Measurements from ENCODE around the gene LRRC28.
"Not testable (repeated sequence)": the region's sequence is repeated elsewhere in the genome, so short reads cannot be mapped to it uniquely, and the experiment has no call there.

Gene LRRC28

DNA sequence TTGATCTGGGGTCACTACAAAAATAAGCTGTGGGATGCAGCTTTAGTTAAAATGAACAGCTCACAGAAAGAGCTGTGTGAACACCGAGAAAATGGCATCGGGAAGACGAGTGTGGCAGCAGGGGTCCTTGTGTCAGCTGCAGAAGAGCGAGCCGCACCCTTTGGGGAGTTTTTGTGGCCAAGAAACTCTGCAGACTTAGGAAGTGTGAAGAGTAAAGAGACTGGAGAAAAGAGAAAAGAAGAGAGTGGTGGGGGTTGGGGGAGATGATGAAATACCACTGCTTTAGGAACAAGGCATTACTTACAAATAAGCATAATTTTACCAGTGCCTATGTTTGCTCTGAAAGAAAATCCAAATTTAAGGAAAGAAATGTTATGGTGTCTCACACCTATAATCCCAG lies 147.8 kb downstream of the LRRC28 start:
- no peak for DNase-seq (ENCODE audit: low read depth)

DNA sequence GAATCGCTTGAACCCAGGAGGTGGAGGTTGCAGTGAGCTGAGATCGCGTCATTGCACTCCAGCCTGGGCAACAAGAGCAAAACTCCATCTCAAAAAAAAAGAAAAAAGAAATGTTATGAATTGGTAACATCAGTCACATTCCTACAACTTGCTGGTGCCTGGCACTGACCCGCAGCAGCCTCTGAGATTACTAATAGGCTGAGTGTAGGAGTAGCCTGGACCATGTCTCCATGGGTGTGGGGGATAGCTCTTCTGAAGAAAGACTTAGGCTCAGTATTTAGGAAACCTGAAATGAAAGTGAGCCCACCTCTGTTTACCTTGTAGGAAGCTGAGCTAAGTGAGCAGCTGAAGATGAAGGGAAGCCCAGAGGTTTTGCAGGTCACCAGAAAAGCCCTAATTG lies 148.3 kb downstream of the LRRC28 start:
- no peak for DNase-seq (ENCODE audit: low read depth)

DNA sequence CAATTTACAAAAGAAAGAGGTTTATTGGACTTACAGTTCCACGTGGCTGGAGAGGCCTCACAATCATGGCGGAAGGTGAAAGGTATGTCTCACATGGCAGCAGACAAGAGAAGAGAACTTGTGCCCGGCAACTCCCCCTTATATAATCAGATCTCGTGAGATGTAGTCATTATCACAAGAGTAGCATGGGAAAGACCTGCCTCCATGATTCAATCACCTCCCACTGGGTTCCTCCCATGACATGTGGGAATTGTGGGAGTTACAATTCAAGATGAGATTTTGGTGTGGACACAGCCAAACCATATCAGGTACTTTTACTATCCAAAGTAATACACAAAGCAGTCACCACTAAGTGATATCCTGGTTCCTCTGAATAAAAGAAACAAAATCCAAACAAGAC lies 149.9 kb downstream of the LRRC28 start:
- DNase-seq (ENCODE audit: low read depth) = not testable (repeated sequence)

DNA sequence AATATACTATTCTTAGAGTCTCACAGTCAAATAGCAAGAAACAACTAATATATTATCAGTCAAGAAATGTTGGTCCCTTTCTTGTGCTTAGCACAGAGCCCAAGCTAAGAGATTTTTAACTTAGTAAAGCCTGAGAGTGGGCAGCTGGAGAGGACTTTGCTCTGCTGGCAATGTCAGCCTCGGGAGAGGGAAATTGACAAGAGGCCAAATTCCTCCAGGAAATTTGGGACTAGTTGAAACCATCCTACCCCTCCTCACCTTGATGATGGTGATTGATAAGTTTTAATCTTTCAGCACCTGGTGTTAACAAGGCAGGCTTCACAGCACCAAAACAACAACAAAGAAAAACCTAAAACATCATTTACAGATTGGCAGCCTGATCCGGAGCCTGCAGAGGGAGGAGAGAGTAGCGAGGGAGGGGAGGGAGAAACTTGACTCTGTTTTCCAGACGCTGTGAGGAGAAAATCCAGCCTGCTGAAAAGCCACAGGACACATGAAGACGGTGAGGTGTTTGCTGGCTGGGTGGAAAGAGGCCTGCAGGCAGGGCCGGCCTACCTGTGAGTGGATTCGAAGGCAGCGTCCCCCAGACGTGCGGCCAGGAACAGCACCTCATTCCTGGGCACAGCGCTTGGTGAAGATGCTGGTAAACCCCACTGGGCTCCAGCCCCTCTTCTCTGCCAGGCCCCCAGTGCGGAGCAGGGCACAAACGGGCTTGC lies 150.9 kb downstream of the LRRC28 start:
- DNase-seq (ENCODE audit: low read depth) = no peak

DNA sequence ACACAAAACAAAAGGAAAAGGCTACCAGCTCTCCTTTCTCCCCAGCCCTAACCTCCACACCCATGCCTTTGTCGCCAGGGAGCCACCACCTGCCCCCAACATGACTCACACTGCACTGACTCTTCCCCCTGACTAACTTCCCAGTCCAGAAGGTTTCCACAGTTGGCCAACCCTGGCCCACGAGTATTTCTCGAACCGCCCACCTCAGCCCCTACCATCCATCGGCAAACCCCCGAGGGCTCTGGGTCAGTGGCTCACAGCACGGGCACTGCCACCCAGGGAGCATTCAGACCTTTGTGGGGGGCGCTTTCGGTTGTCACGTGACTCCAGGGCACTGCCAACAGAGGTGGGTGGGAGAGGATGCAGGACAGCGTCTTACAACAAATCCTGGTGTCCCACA lies 152.3 kb downstream of the LRRC28 start:
- DNase-seq (ENCODE audit: low read depth) = no peak

DNA sequence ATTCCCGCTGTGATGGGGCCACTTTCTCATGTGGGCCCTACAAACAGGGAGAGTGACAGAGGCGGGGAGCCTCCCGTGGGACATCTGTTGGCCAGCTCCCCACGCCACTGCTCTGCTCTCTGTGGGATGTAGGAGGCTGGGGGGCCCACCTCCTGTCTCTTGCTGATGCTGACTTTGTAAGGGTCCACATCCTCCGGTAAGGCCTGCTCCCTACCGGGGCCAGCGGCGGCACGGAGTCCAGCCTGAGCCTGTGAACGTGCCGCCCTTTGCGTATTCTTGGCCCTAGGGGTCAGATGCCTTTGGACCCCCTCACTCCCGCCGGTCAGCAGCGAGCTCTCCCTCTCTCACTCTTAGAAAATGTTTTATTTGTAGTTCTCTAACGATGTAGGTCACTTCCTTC lies 153.2 kb downstream of the LRRC28 start:
- no peak for DNase-seq (ENCODE audit: low read depth)

DNA sequence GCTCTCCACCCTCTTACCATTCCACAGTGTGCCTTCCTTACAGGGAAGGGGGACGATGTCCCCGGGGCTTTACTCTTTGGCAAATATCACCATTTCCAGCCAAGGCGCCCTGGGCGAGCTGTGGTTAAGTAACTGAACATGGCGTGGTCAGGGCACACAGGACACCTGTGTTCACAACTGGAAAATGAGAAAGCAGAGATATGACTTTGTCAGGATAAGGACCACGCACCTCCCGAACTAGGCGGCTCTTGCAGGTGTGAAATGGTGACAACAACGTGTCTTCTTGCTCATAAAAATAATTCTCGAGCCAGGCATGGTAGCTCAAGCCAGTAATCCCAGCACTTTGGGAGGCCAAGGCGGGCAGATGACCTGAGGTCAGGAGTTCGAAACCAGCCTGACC lies 154.8 kb downstream of the LRRC28 start:
- no peak for DNase-seq (ENCODE audit: low read depth)

DNA sequence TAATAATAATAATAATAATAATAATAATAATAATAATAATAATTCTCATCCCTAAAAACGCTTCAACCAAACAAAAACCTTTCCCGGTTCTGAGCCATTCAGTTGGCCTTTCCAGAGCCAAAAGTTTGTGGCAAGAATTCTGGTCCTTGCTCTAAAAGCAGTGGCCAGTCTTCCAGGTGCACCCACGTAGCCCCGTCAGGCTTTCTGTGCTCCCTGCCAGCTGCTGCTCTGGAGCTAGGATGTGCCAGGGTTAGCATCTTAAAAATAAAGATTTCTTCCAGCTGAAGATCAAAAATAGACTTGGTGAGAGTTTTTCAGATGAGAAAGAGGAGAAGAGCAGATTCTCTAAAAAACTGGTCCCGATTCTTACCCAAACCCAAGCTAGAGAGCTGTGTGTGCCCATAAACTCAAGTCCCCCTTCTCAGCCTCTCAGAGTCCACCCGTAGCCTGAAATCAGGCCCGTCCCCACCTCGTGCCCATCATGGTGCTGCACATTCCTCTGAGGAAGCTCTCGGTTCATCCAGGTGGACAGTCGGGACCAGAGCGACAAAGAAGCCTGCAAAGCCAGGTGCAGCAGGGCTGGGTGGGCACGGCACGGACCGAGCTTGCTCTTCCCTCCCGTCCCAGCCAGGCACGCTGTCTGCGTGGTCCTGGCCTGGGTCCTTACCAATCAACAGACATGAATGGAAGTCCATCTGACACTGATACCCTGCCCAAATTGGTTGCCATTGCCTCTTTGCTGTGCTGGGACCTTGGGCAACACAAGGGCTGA lies 155.6 kb downstream of the LRRC28 start:
- no peak for DNase-seq (ENCODE audit: low read depth)

DNA sequence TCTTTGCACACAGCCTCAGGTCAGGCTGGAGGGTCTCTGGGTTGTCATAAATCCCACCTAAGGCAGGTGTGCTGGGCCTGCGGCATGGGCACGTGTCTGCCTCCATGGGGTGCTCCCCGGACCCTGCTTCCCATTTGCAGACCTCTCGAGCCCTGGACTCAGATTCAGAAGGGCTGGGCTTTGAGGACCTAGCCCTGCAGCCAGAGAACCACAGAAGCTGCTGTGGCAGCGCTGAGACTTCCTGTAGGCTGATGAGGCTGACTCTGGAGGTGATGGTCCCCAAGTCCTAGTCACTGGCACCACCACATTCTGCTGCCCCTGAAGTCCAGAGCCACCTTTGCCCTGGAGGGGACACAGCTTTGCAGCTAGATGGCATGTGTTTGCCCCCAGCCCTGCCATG lies 156.4 kb downstream of the LRRC28 start:
- no peak for DNase-seq (ENCODE audit: low read depth)

DNA sequence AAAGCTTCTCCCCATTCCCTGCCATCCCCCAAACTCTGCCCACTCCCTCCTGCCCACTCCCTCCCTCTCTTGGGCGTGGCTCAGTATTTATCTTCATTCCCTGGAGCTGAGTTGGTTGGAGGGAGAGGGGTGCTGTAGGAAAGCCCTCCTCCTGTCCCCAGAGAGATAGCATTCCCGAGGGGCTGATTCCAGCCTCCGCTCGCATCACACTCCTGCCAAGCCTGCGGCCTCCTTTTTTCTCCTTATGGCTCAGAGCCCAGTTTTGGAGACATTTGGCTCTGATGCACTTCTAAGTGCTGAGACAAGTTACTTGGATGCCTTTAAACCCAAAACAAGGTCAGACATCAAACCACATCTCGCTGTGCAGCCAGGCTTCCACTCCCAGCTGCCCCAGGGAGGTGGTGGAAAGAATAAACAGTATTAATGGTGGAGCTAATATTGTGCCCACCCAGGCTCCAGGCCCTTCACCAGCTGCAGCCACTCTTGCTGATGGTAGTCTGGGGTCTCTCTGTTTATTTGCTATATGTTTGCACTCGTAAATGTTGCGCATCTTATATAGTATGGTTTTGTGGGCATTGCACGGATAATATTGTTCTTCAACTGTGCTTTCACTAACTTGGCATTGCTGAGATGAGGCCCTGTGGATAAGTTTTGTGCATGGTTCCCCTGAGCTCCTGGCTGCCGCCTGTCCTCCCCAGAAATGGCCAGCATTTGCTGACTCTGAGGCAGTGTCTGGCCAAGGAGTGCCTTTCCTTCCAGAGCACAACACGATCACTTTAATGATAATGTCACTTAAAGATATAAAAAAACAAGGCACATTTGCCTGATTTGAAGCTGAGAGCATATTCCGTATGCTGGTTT lies 157.2 kb downstream of the LRRC28 start:
- no peak for DNase-seq (ENCODE audit: low read depth)

DNA sequence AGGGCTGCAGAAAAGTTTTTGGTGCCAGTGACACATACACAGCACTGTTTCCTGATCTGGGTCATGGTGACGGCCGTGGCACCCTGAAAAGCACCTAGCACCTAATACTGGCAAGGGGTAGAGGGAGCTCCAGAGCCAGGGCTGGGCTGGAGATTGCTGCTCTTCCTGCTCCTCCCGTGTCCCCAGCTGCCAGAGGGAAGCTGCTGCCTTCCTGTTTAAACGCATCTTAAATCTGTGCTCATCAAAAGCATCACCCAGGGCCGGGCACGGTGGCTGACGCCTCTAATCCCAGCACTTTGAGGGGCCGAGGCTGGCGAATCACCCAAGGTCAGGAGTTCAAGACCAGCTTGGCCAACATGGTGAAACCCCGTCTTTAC lies 157.8 kb downstream of the LRRC28 start:
- DNase-seq (ENCODE audit: low read depth) = no peak

DNA sequence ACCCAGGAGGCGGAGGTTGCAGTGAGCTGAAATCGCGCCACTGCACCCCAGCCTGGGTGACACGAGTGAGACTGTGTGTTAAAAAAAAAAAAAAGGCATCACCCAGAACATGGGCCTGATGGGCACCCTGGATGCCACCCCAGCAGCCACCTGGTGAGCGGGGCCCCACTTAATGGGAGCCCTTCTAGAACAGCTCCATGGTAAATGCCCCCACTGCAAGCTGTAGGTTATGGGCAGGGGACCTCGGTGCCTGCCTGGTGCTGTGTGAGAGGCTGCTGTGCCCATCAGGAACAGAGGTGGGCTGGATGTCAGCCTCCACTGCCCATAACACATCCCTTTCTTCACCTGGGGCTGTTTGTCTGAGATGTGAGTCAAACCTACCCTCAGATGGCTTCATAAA lies 158.3 kb downstream of the LRRC28 start:
- no peak for DNase-seq (ENCODE audit: low read depth)

DNA sequence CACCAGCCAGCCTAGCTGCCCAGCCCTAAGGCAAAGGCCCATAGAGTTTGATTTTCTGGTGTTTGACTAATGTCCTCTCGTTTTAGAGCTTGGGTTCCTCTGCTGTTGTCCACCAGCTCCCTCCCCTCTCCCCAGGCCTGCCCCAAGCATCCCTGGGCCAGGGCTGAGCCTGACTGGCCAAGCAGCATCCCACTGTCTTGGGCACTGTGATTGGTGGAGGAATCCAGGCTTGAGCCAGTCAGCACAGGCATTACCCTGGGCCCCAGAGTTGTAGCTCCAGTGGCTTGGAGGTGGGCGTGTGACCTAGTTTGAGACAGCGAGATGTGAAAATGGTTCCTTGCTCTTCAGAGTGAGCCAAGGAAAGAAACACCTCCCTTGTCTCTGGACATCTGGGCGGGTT lies 159.2 kb downstream of the LRRC28 start:
- no peak for DNase-seq (ENCODE audit: low read depth)

DNA sequence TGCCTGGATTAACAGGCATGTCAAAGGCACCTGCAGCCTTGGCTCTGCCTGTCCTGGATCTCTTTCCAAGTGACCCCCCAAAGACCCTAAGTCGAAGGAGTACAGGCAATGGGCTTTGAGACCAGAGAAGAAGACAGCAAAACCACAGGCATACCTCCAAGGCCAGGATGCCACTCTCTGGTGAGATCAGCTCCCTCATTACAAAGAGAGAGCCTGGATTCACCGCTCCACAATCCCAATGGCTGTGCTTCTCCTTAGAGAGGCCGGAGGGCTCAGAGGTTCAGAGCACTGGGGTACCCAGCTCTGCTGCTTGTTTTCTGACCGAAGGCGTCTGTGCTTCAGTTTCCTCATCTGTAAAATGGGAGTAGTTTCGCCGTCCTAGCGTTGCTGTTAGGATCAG lies 160.0 kb downstream of the LRRC28 start:
- no peak for DNase-seq (ENCODE audit: low read depth)

DNA sequence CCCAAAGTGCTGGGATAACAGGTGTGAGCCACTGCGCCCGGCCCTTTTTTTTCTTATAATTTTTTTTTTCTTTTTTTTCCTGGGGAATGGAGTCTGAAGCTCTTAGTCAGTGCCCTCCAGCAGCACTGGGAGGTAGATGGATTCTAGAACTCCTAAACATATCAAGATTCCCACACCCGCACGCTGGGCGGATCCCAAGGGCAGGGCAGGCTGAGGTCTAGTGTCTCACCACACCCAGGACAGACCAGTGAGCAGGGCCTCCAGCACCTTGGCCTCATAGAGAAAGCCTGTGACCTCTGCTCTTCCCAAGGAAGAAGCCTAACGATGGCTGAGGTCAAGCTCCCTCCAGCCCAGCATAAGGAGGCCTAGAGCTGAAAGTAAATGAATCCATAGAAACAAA lies 160.8 kb downstream of the LRRC28 start:
- no peak for DNase-seq (ENCODE audit: low read depth)

DNA sequence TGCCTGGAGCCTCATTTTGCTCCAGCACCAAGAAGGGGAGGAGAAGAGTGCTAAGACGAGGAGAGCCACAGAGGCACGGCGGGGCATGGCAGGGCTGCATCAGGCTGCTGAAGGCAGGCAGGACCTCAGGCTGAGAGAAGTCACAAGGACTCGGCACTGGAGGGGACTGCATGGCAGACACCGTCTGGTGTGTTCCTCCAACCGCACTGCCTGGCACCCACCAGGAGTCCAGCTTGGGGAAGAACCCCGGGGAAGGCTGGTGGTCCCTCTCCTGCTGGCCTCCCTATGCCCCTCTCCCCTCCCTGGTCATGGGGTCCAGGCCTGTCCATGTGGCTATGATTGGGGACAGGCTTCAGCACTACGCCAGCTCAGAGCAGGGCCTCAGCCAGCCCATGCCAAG lies 161.3 kb downstream of the LRRC28 start:
- no peak for DNase-seq (ENCODE audit: low read depth)

DNA sequence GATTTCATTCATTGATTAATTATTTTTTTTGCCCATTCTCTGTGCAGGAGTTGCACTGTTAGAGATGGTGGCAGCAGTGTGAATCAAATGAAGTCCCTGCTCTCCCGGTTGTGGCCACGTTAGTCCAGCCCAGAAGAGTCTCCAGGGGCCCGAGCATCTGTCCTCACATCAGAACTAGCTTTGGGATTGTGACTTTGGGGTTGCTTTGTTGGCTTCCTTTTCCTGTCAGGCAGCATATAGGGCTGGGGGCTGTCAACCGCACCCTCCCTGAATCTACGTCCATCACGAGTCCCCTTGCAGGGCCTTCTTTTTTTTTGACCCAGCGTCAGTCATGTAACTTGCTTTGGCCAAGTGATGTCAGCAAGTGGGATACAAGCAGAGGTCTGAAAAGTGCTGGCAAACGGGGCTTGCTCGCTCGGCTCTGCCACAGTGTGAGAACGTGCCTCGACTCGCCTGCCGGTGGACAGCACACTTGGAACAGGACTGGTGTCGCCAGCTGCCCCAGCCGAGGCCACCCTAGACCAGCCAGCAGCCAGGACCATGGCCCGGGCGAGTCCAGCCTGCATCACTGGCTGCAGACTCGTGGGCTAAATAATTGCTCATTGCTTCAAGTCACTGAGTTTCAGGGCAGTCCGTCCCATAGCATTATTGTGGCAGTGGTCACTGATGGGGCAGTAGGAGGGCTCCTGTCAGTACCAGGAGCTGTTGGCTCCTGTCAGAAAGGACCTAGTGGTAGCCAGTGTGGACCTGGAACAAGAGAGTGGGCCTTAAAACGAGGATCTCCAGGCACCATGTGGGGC lies 162.9 kb downstream of the LRRC28 start:
- DNase-seq (ENCODE audit: low read depth) = no peak

DNA sequence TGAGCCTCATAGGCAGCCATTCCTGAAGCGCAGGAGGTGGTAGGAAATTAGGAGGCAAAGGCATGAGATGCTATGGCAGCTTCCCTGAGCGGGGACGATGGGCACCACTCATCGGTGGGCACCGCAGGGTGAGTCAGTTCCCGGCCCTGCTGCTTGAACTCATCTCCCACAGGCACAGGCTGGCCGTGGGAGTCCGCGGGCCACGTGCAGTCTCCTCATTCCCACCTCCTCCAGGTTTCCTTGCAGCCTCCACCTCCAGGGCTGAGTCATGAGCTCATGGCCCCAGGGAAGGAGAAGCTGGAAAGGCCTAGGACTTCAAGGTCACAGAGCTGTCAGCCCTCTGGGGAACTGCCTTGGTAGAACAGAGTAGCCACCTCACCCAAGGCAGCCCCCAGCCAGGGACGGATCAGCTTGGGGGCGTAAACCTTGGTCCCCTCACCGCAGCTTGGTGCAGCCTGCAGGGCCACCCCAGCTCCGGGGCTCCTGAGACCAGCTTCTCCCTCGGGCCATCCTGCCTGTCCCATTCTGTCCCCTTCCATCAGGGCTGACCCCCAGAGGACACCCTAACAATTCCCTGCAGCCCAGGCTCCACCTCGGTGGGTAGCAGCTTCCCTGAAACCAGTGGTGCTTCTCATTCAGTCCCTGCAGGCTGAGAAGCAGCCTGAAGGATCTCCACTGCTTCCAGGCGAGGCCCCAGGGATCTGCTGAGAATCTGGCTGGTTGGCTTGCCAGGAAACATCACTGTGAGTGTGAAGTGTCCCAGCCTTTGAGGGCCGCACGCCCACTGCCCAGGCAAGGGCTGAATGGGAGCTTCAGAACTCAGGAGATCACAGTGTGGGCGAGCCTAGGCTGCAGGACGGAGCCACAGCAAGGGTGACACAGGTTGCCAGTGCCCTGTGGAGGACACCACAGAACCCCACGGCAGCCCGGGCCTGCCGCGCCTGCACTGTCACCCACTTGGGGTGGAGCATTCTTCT lies 163.8 kb downstream of the LRRC28 start:
- no peak for DNase-seq (ENCODE audit: low read depth)

DNA sequence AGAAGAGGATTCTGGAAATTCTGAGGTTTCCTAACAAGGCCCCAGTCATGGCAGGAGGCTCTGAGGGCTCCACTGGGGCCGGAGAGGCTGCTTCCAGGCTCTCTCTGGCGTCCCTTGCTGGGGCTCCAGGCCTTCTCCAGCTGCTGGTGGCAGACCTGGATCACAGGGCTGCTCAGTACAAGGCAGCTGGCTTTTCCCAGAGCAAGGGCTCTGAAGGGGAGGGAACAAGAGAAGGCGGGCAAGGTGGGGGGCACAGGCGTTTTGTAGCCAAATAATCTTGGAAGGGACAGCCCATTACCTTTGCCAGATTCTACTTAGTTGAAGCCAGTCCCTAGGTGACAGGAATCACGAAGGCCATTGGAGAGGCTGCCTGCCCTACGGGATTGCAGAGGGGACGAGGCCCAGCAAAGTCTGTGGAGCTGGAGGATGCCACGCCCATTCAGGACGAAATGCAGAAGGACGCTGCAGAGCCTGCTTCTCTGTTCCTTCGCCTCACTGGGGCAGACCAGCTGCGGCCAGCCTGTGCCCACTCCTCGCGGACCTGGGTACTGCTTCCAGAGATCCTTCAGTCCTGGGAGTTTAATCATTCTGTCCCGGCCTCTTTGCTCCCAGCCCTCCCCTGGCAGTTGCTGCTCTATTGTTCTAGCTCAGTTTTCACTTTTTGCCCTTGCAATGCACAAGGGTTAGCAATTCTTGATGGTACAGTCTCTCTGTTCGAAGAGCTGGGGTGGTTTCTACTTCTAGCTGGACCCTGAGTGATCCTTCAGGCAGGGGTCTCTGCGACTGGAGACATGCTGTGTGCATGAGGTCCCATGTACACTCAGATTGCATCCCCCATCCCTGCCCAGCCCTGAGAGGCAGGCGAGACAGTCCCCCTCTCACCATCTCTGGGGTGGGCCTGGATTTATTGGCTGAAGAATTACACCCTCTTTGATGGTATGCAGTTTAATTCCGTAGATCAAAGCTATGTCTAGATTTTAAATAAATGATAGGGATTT lies 165.2 kb downstream of the LRRC28 start:
- DNase-seq (ENCODE audit: low read depth) = no peak
